ENCODE measurements around the gene TNFRSF11A.

The TNFRSF11A gene

DNA sequence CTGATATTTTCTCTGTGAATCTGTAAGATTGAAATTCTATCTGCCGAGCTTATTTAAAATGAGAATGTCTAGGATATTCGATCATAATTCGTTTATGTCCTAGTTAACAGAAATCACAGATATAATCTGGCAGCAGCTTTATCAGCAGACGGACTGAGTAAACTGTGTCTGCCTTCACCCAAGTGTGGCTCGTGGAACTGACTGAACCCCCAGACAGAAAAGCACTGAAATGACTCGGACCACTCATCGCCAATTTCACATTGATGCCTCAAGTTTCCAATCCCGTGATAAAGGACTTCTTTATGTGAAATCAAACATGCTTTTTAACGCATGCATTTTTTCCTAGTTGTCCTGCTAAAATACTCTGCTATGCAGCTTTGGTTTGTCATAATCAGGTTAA, 15.9 kb downstream of the TNFRSF11A start:
- no peak overlapping the region for H3K27ac ChIP-seq
- DNase-seq (ENCODE audit: low read depth, low spot score): no peak

DNA sequence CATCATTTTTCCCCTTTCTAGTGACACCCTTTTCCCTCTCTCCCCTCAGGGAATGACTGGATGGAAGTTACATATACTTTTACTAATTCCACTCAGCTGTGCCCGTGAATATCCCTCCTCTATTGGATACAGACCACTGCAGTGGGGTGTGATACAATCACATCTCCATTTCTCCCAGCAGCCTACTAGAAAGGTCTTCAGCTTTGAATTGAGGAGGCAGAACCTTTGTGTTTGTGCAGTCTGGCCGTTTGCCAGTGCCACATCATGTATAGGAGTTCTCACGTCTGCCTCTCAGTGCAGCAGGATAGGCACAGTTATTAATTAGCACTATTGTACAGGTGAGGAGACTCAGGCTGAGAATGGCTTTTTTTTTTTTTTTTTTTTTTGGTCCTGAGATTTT, 16.4 kb downstream of the TNFRSF11A start:
- no peak for DNase-seq (ENCODE audit: low read depth, low spot score)
- no peak overlapping the region for H3K27ac ChIP-seq

DNA sequence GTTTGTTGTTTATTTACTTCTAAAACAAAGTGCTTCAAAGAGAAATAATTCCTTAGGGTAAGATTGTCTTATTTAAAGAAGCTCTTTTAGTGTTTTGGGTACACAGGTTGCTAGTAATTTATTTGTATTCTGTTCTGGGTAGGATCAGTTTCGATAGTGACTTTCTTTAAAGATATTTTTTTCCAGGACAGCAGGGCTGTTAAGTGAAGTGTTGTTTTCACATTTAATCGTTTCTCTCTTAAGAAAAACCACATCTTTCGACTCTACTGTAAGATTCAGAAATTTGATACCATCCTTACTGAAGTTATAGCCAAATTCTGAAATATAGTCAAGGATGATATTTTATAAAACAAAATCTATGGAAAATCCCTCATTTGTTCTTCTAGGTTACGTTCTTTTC, 17.8 kb downstream of the TNFRSF11A start:
- no peak overlapping the region for H3K27ac ChIP-seq
- DNase-seq (ENCODE audit: low read depth, low spot score): no peak

DNA sequence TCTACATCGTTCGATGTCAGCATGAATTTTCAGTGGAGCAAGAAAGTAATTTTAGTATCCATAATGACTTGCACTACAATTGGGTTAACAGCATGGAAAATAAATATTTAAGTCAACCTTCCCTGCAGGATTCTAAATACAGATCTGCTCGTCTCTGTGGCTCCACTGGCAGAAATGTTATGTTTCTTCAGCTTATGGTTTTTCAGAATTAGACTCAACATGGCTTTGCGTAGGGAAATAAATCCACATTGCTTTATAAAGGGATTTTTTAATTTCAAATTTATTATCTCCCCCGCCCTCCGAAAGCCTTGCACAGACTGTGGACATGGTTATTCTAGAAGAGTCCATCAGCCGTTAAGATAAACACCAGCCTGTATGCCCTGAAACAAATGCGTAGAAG, 18.2 kb downstream of the TNFRSF11A start:
- H3K27ac ChIP-seq: no peak overlapping the region

DNA sequence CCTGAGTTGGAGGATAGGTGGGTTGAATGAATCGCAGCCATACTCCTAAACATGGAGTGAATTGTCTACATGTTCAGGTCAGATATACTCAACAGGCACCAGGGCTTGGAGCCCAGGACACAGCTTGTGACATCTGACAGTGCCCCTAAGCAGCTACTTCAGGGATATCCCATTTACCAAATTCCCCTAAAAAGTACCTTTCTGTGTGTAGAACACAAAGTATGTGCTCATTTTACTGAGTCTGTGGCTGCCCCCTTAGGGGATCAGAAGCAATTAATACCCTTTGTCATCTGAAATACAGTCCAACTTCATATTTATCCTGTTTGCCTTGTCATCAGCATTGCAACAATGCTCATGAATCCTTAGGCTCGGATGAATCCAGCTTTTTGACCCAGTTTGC, 20.8 kb downstream of the TNFRSF11A start:
- no peak for DNase-seq (ENCODE audit: low read depth, low spot score)
- no peak overlapping the region for H3K27ac ChIP-seq

More for the DNA sequence above, 18.2 kb downstream of the TNFRSF11A start:
- no peak for DNase-seq (ENCODE audit: low read depth, low spot score)

DNA sequence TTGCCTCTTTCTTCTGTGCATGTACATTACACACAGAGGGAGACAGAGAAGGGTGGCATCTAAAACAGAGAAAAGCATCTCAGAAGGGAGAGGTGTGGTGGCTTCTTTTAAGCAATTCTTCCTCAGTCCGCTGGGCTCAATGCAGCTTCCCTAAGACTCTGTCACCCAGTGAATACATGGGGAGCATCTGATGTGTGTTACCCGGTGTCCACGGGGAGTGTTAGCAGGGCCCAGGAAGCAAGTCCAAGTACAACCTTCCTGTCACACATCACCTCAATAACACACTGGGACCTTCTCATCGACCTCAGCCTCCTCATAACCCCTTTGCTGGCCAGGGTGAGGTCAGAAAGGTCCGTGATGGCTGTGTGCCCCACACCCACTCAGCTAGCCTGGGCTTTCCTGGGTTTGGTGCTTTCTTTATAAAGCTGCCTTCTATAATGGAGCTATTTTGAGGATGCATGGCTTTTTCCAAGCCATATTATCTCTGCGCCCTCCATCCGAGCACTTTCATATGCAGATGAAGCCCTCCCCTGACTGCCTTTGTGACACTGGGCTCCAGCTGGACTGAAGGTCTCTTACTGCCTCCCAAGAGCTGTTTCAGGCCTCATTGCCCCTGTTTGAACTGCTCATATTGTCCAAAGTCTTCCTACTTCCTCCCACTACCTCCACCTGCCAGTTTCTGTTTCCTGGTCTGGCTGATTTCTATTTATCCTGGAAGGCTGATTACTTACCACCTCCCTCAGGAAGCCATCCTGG, 21.4 kb downstream of the TNFRSF11A start:
- H3K27ac ChIP-seq: no peak overlapping the region
- no peak for DNase-seq (ENCODE audit: low read depth, low spot score)

DNA sequence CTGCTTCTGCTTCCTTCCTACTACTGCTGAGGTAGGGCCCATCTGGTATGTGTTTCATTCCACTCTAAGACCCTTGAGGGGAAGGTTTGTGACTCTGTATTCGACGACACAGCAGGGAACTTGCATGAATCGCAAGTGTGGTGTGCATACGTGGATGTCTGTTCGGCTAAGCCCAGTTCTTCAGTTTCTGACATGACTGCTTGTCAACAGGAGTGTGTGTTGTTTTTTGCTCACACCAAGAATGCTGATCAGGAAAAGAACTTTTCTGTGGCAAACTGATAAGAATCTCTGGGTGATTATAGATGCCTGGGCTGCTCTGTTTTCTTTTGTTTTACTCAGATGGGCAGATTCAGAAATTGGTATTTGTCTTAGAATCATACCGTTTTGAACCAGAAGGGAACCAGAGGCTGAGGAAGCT, 22.0 kb downstream of the TNFRSF11A start:
- no peak overlapping the region for H3K27ac ChIP-seq
- no peak for DNase-seq (ENCODE audit: low read depth, low spot score)

DNA sequence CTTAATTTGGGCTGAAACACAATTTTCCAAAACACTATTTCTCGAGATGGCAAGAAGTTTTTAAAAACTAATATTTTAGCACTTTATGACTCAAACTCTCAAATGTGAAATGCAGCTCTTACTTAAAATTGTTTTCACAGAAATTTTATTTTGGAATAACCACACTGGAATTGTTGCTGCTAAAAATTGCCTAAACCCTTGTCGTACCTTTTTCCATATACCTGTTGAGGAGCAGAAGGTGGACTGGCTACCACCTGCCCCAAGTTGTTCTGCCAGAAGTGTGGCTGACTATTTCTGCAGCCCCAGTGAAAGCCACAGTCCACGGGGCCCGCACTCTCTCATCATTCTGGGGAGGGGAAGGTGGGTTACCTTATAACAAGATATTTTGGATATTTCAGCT, 23.4 kb downstream of the TNFRSF11A start:
- no peak for DNase-seq (ENCODE audit: low read depth, low spot score)
- no peak overlapping the region for H3K27ac ChIP-seq

DNA sequence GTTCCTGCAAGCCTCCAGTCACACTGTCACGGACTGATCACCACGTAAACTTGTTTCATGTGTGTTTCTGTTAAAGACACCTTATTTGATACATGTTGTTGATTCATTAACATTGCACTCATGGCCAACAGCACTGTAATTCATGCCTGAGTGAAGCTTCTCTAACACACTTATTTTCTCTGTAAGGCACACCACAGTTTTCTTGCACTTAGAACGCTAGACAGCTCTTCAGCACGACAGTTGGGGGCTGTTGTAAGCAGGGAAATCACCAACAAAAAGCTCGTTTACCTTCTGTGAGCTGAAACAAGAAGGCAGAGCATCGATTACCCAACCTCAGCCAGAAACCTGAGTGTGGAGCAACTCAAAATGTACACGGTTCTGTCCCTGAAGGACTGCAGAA, 28.1 kb downstream of the TNFRSF11A start:
- DNase-seq (ENCODE audit: low read depth, low spot score): no peak
- no peak overlapping the region for H3K27ac ChIP-seq

DNA sequence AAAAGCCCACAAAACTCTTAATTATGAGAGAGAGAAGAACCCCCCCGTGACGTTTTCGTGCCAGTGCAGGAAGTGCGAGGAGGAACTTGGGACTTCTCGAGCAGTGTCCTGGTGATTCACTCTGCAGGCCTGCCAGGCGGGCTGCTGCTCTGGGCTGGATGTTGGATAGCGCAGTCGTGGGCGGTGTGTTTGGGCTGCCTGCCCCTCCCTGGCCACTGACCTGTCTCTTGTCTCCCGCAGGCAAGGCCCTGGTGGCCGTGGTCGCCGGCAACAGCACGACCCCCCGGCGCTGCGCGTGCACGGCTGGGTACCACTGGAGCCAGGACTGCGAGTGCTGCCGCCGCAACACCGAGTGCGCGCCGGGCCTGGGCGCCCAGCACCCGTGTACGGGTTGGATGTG, 29.0 kb downstream of the TNFRSF11A start:
- DNase-seq (ENCODE audit: low read depth, low spot score): no peak
- H3K27ac ChIP-seq: no peak overlapping the region

DNA sequence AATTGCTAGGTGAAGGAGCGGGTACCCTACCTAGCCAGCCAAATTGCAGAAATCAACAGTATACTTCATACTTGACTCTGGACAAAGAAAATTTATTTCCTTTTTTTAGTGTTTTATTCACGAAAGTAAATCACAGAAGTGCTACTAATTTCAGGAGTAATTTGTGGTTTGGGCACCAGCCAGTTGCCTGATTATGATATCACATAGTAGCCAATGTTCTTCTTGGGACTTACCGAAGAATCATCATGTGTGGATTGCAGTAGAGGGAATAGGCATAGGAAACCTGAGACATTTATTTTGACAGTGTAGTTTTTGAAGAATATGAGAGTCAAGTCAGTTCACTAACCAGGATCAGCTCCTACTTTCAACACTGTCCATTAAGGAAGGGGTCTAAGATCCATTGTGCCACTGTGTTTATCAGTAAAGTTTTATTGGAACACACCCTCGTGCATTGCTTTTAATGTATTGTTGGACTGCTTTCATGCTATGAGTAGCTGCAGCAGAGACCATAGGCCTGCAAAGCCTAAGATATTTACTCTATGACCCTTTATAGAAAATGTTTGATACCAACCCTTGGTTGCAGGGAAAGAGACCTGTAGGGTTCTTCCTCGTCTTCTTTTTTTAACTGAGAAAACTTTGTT, 32.1 kb downstream of the TNFRSF11A start:
- DNase-seq (ENCODE audit: low read depth, low spot score): no peak
- H3K27ac ChIP-seq: no peak overlapping the region

DNA sequence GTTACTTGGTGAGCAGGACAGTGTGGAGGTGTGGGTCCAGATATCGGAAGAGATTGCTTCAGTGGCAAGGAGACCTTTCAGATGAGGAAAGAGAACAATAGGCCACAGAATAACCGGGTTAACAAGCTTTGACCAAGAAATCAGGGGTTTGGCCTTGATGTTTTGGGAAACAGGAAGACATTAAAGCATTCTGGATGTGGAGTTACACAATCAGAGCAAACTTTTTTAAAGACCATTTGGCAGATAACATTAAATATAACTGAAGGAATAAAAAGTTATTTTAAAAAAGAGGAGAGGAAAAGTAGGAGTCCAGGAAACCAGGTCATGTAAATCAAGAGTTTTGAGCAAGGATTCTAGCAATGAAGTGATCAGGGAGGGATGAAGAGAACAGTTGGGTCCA, 35.7 kb downstream of the TNFRSF11A start:
- no peak for DNase-seq (ENCODE audit: low read depth, low spot score)
- no peak overlapping the region for H3K27ac ChIP-seq

DNA sequence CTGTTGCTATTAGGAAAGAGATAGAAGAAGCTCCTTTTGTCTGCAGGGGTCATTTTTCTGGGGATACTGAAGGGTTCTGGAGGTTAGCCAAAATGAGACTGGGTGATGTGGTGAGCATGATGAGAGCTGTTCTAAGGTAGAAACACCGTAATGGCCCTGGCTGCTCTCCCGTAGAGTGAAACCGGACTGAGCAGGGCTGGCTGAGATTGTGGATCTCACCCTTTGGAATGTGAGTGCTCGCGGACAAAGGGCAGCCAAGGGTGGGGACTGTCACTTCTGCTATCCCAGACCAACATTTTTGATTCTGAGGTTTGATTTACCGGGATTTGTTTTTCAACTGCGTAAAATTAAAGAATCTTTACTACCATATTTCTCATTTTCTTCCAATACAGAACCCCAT, 36.2 kb downstream of the TNFRSF11A start:
- no peak overlapping the region for H3K27ac ChIP-seq
- no peak for DNase-seq (ENCODE audit: low read depth, low spot score)

DNA sequence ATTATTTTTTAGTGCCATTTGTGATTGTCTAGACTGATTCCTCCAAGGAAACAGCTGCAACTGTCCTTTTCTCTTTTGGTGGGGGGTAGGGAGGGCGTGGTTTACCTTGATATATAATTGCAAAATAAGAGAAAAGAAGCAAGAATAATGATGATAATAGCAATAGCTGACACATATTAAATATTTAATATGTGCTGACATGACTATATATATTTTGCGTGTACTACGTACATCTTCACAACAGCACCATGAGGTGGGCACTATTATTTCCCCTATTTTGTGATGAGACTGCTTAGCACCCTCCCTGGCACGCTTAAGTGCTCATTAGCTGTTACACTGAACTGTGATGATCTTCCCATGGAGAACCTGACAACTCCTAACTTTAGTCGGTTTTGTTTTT, 39.4 kb downstream of the TNFRSF11A start:
- no peak for DNase-seq (ENCODE audit: low read depth, low spot score)
- H3K27ac ChIP-seq: no peak overlapping the region

DNA sequence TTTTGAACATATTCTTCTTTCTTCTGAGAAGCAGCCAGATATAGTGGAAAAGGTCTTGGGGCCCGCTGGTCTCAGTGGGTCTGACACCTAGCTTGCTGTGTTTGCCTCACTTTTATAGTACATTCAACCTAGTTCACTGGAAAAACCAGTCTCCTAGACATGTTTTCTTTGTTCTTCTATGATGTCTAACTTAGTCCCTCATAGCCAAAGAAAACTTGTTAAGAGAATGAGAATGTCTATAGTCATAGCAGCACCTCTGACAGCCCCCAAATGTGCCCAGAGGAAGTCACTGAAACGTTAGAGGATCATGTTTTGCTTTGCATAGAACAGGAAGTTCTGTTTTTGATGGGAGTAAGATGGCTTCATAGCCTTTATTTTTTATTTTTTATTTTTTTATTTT, 40.3 kb downstream of the TNFRSF11A start:
- no peak overlapping the region for H3K27ac ChIP-seq
- no peak for DNase-seq (ENCODE audit: low read depth, low spot score)

DNA sequence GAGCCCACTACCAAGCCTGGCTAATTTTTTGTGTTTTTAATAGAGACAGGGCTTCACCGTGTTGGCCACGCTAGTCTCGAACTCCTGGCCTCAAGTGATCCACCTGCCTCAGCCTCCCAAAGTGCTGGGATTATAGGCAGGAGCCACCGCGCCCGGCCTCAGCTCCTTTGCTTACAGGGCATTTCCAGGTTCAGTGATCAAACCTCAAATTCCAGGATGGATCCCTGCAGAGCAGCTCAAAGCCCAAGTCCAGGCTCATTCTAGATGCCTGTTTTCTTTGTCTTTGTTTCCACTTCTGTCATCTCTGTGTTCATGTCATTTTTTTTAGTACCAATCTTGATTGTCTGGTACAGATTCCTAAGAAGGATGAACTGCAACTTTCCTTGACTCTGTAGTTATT, 41.9 kb downstream of the TNFRSF11A start:
- no peak for DNase-seq (ENCODE audit: low read depth, low spot score)
- no peak overlapping the region for H3K27ac ChIP-seq

DNA sequence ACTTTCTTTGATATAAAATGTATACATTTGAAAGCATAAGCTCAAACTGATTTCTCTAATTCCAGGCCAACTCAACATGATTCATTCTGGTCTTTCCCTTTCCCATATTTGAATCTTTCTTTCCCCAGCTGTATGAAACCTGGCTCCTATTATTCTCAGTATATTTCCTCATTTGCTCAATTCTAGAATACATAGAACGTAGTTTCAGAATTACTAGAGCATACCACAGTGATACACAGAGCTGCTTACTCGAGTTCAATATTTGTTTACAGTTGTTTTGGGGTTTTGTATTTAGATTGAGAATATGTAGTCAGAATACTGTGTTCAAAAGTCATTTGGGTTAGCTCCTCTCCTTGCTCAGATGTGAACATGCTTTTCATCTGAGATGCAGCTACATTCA, 43.0 kb downstream of the TNFRSF11A start:
- H3K27ac ChIP-seq: no peak overlapping the region
- no peak for DNase-seq (ENCODE audit: low read depth, low spot score)

DNA sequence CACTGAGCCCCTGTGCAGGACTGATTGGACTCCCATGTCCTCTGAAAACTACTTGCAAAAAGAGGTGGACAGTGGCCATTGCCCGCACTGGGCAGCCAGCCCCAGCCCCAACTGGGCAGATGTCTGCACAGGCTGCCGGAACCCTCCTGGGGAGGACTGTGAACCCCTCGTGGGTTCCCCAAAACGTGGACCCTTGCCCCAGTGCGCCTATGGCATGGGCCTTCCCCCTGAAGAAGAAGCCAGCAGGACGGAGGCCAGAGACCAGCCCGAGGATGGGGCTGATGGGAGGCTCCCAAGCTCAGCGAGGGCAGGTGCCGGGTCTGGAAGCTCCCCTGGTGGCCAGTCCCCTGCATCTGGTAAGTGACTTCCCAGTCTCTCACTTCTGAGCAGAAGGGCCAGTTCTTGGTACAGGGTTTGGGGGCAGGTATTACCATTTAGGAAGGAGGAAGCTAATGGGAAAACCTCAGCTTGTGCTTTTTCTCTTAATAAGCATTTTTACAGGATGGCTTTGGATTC, 44.1 kb downstream of the TNFRSF11A start:
- no peak for DNase-seq (ENCODE audit: low read depth, low spot score)
- H3K27ac ChIP-seq: no peak overlapping the region

DNA sequence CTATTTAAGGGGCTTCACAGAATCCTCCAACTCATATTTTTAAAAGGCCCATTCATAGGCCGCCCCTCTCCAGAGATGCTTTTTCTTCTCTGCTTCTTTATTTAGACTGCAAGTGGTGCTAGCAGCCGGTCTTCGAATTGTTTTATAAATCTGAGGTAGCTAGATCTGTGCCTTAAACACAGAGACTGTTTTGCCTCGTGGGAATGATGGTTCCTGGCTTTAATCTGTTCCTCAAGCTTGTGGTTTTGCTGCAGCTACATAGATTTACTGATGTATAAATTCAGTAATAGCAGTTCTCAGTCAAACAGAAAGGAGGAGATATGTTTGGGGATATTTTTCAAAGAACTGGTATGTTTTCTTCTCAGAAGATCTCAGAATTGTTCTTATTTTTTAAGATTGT, 45.3 kb downstream of the TNFRSF11A start:
- DNase-seq (ENCODE audit: low read depth, low spot score): no peak
- H3K27ac ChIP-seq: no peak overlapping the region

DNA sequence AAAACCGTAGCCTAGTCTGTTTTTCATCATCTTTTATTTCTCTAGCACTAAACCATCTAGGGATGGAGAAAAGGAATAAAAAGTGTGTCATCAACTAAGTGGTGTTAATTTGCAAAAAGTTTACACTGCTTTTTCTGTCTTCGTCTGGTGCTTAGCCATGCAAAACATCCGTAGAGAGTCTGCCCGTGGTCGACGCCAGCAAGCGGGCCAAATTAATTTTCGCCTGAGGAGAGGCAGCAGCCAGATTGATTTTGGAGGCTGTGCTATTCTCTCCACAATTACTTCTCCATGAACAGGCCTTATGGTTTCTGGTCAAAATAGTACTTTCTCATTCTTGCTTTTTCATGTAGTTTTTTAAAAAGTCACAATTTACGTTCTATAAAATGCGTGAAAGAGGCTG, 46.3 kb downstream of the TNFRSF11A start:
- DNase-seq (ENCODE audit: low read depth, low spot score): no peak
- H3K27ac ChIP-seq: no peak overlapping the region

DNA sequence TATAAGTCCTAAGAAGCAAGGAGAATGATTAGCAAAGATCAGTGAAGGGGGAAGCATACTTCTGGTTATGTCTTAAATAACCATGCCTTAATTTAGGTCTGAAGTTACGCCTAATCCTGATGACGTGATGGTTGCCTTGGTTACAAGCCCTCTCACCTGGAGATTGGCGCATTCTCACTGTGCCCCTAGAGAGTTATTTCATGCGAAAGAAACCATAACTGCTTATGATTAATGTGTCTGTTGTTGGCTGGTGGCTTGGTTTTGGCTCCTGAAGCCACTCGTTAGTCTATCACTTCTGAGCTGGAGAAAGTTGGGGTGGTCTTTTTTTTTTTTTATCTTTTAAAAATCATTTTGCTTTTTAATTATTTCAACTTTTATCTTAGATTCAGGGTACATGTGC, 47.0 kb downstream of the TNFRSF11A start:
- no peak overlapping the region for H3K27ac ChIP-seq
- DNase-seq (ENCODE audit: low read depth, low spot score): no peak

DNA sequence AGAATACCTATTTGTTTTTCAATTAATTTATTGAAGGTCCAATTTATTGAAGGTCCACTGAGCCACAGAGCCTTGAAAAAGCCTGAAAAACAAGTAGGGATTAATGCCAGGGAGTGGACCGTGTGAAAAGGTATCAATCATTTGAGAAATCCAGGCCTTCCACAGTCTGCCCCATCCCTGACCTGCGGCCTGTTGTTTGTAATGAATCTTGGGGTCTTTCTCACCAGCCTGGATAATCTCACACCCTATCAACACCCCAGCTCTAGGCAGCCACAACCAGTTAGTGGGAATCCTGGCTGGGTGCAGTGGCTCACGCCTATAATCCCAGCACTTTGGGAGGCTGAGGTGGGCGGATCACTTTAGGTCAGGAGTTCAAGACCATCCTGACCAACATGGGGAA, 47.8 kb downstream of the TNFRSF11A start:
- H3K27ac ChIP-seq: no peak overlapping the region
- DNase-seq (ENCODE audit: low read depth, low spot score): no peak
